ENCODE data around the gene CKMT1A.
A peak's percentile ranks its signal among the peaks of the same experiment; 100 is the strongest.
"Not testable (repeated sequence)": the region's sequence is repeated elsewhere in the genome, so short reads cannot be mapped to it uniquely, and the experiment has no call there.

The CKMT1A gene

GRCh38 chr15:43693148-43694022 is at the start of gene CKMT1A:
CKMT1A (plus strand) TSS chr15:43693859; CDS start chr15:43694051, 192 bp downstream.
- DNase-seq (ENCODE audit: low spot score): not testable (repeated sequence)

- TF ChIP-seq CTCF (IDR thresholded peaks at IDR 0.05; ENCODE audit: extremely low read depth, missing control alignments): no peak
- peak; percentile 6 for DNase-seq (ENCODE audit: low spot score)
These were observed 44.8 kb upstream of the CKMT1A start, which contains the start of gene CATSPER2 for GRCh38 chr15:43648649-43649429. CATSPER2 (minus strand) TSS chr15:43648844; CDS start chr15:43648061, 783 bp downstream.

- DNase-seq (ENCODE audit: low spot score): not testable (repeated sequence)
These were observed 44.2 kb upstream of the CKMT1A start for GRCh38 chr15:43649430-43649926.

GRCh38 chr15:43659727-43660126 is 33.9 kb upstream of the CKMT1A start:
- DNase-seq (ENCODE audit: low spot score): not testable (repeated sequence)

- DNase-seq (ENCODE audit: low spot score): not testable (repeated sequence)
These were observed 31.4 kb upstream of the CKMT1A start for GRCh38 chr15:43662293-43662692.

GRCh38 chr15:43663333-43663732 is 30.3 kb upstream of the CKMT1A start:
- not testable (repeated sequence) for DNase-seq (ENCODE audit: low spot score)

- not testable (repeated sequence) for DNase-seq (ENCODE audit: low spot score)
These were observed 27.5 kb upstream of the CKMT1A start for GRCh38 chr15:43666177-43666576.

GRCh38 chr15:43674175-43674574 is 19.5 kb upstream of the CKMT1A start:
- not testable (repeated sequence) for DNase-seq (ENCODE audit: low spot score)

- not testable (repeated sequence) for DNase-seq (ENCODE audit: low spot score)
These were observed 3.9 kb upstream of the CKMT1A start for GRCh38 chr15:43689604-43690301.

- DNase-seq (ENCODE audit: low spot score): not testable (repeated sequence)
These were observed 980 bp upstream of the CKMT1A start for GRCh38 chr15:43692679-43693078.

GRCh38 chr15:43702174-43702573 is 8.5 kb downstream of the CKMT1A start:
- TF ChIP-seq CTCF (IDR thresholded peaks at IDR 0.05; ENCODE audit: extremely low read depth, missing control alignments): no peak
- DNase-seq (ENCODE audit: low spot score): no peak

- TF ChIP-seq CTCF (IDR thresholded peaks at IDR 0.05; ENCODE audit: extremely low read depth, missing control alignments): no peak
- DNase-seq (ENCODE audit: low spot score): no peak
These were observed 9.2 kb downstream of the CKMT1A start for GRCh38 chr15:43702701-43703424.

GRCh38 chr15:43710431-43711131 is 16.9 kb downstream of the CKMT1A start:
- DNase-seq (ENCODE audit: low spot score): not testable (repeated sequence)

Measured in GM20000 (cell line).